ENCODE results near the gene ANKRD28. TPM values are rescaled to one million over a fixed set of nuclear protein-coding genes. Genes with fewer than 3 reads are reported as not detected.
"Not testable (repeated sequence)": the region's sequence is repeated elsewhere in the genome, so short reads cannot be mapped to it uniquely, and the experiment has no call there.

ANKRD28 gene
- total and polyA plus RNA-seq, 5 donors, result 3.8 to 14.3 (median 9.5) TPM

GRCh38 chr3:15750879-15751278, 46.9 kb downstream of the ANKRD28 start:
- intact Hi-C loops (cut with DNase I), result no loop called here
- H3K9me3 ChIP-seq (ENCODE audit: control insufficient read depth, low read length), result no peaks in the 10 kb centered on the region
- DNase-seq, result no peak
- ATAC-seq, result no peak
- 98% methylated on average over 2 of the region's 2 CpGs for WGBS
- H3K27ac ChIP-seq (ENCODE audit: low read length), result no peak overlapping the region
- no peak overlapping the region for H3K4me3 ChIP-seq (ENCODE audit: low read length)
- H3K27me3 ChIP-seq (ENCODE audit: control insufficient read depth, insufficient read depth), result no peaks in the 10 kb centered on the region
- H3K4me1 ChIP-seq (ENCODE audit: control insufficient read depth, insufficient read depth, low read length), result no peaks in the 10 kb centered on the region

- no peak for DNase-seq
- intact Hi-C loops (cut with DNase I), result no loop called here
- Histone ChIP-seq H3K27ac (ENCODE audit: low read length) (no peak overlapping the region), H3K4me1 (ENCODE audit: control insufficient read depth, insufficient read depth, low read length) (no peaks in the 10 kb centered on the region), H3K9me3 (ENCODE audit: control insufficient read depth, low read length) (no peaks in the 10 kb centered on the region), H3K4me3 (ENCODE audit: low read length) (no peak overlapping the region), H3K27me3 (ENCODE audit: control insufficient read depth, insufficient read depth) (no peaks in the 10 kb centered on the region)
- ATAC-seq, result no peak
- WGBS, result 97% methylated on average over 3 of the region's 3 CpGs
Measured at GRCh38 chr3:15750143-15750542, 47.6 kb downstream of the ANKRD28 start.

DNA sequence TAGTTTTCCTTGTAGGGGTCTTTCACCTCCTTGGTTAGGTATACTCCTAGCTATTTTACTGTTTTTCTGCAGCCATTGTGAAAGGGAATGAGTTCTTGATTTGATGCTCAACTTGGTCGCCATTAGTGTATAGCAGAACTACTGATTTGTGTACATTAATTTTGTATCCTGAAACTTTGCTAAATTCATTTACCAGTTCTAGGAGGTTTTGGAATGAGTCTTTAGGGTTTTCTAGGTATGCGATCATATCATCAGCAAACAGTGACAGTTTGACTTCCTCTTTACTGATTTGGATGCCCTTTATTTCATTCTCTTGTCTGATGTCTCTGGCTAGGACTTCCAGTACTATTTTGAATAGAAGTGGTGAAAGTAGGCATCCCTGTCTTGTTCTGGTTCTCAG, 51.9 kb downstream of the ANKRD28 start:
- H3K27me3 ChIP-seq (ENCODE audit: control insufficient read depth, insufficient read depth); intact Hi-C loops (cut with DNase I); H3K9me3 ChIP-seq (ENCODE audit: control insufficient read depth, low read length); H3K27ac ChIP-seq (ENCODE audit: low read length); H3K4me1 ChIP-seq (ENCODE audit: control insufficient read depth, insufficient read depth, low read length); ATAC-seq; DNase-seq; H3K4me3 ChIP-seq (ENCODE audit: low read length): not testable (repeated sequence)
- 96% methylated on average over 2 of the region's 2 CpGs for WGBS

- no peak for ATAC-seq
- intact Hi-C loops (cut with DNase I), result no loop called here
- H3K27ac ChIP-seq (ENCODE audit: low read length), result no peak overlapping the region
Measured at GRCh38 chr3:15744176-15744575, 53.6 kb downstream of the ANKRD28 start.

GRCh38 chr3:15743587-15744009, 54.2 kb downstream of the ANKRD28 start:
- Histone ChIP-seq H3K4me1 (ENCODE audit: control insufficient read depth, insufficient read depth, low read length) (no peaks in the 10 kb centered on the region), H3K4me3 (ENCODE audit: low read length) (no peak overlapping the region), H3K27me3 (ENCODE audit: control insufficient read depth, insufficient read depth) (no peaks in the 10 kb centered on the region), H3K27ac (ENCODE audit: low read length) (no peak overlapping the region), H3K9me3 (ENCODE audit: control insufficient read depth, low read length) (no peaks in the 10 kb centered on the region)
- DNase-seq (no peak), ATAC-seq (no peak)
- WGBS, result 90% methylated on average over 3 of the region's 3 CpGs
- intact Hi-C loops (cut with DNase I), result no loop called here

More at GRCh38 chr3:15744176-15744575, 53.6 kb downstream of the ANKRD28 start:
- DNase-seq, result no peak
- Histone ChIP-seq H3K27me3 (ENCODE audit: control insufficient read depth, insufficient read depth) (no peaks in the 10 kb centered on the region), H3K9me3 (ENCODE audit: control insufficient read depth, low read length) (no peaks in the 10 kb centered on the region), H3K4me3 (ENCODE audit: low read length) (no peak overlapping the region), H3K4me1 (ENCODE audit: control insufficient read depth, insufficient read depth, low read length) (no peaks in the 10 kb centered on the region)
- whole genome bisulfite sequencing, result 95% methylated on average over 6 of the region's 6 CpGs

DNA sequence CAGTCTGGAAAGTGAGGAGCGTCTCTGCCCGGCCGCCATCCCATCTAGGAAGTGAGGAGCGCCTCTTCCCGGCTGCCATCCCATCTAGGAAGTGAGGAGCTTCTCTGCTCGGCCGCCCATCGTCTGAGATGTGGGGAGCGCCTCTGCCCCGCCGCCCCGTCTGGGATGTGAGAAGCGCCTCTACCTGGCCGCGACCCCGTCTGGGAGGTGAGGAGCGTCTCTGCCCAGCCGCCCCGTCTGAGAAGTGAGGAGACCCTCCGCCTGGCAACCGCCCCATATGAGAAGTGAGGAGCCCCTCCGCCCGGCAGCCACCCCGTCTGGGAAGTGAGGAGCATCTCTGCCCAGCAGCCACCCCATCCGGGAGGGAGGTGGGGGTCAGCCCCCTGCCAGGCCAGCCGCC, 55.5 kb downstream of the ANKRD28 start:
- intact Hi-C loops (cut with DNase I); H3K9me3 ChIP-seq (ENCODE audit: control insufficient read depth, low read length); H3K4me1 ChIP-seq (ENCODE audit: control insufficient read depth, insufficient read depth, low read length); H3K27ac ChIP-seq (ENCODE audit: low read length); H3K27me3 ChIP-seq (ENCODE audit: control insufficient read depth, insufficient read depth); H3K4me3 ChIP-seq (ENCODE audit: low read length); ATAC-seq: not testable (repeated sequence)
- DNase-seq, result peak in 1 of 3 donors; percentile 19
- WGBS, result 95% methylated on average over 17 of the region's 26 CpGs

DNA sequence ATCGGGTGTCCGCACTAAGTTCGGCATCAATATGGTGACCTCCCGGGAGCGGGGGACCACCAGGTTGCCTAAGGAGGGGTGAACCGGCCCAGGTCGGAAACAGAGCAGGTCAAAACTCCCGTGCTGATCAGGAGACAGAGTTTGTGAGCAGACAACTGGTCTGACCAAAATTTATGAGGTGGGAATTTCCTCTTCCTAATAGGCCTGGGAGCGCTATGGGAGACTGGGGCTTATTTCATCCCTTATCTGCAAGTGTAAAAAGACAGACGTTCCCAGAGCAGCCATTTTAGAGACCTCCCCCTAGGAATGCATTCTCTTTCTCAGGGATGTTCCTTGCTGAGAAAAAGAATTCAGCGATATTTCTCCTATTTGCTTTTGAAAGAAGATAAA, 59.2 kb downstream of the ANKRD28 start:
- 96% methylated on average over 9 of the region's 11 CpGs for WGBS
- ATAC-seq; H3K9me3 ChIP-seq (ENCODE audit: control insufficient read depth, low read length); DNase-seq; intact Hi-C loops (cut with DNase I); H3K4me1 ChIP-seq (ENCODE audit: control insufficient read depth, insufficient read depth, low read length); H3K27me3 ChIP-seq (ENCODE audit: control insufficient read depth, insufficient read depth); H3K4me3 ChIP-seq (ENCODE audit: low read length); H3K27ac ChIP-seq (ENCODE audit: low read length): not testable (repeated sequence)

DNA sequence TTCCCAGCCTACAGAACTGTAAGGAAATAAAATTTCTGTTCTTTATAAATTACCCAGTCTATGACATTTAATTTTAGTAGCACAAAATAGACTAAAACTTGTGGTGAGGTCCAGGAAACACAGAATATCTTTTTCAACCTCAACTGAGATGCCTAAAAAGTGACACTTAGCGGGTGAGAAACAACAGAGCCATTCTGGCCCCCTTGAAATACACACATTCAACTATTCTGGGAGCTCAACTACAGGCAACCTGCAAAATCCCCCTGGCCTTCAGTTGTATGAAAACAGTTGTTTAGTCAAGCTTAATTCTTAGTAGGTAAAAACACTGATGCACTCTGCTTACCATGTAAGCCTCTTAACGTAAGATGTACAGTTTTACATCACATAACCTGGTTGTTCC, 66.8 kb downstream of the ANKRD28 start:
- Histone ChIP-seq H3K9me3 (ENCODE audit: control insufficient read depth, low read length) (no peaks in the 10 kb centered on the region), H3K27me3 (ENCODE audit: control insufficient read depth, insufficient read depth) (no peaks in the 10 kb centered on the region), H3K27ac (ENCODE audit: low read length) (no peak overlapping the region), H3K4me1 (ENCODE audit: control insufficient read depth, insufficient read depth, low read length) (no peaks in the 10 kb centered on the region), H3K4me3 (ENCODE audit: low read length) (no peak overlapping the region)
- intact Hi-C loops (cut with DNase I), result no loop called here
- no peak for ATAC-seq
- no peak for DNase-seq
- WGBS, result 97% methylated on average over 2 of the region's 2 CpGs

GRCh38 chr3:15728766-15729165, 69.0 kb downstream of the ANKRD28 start:
- Histone ChIP-seq H3K4me3 (ENCODE audit: low read length) (no peak overlapping the region), H3K27me3 (ENCODE audit: control insufficient read depth, insufficient read depth) (no peaks in the 10 kb centered on the region), H3K4me1 (ENCODE audit: control insufficient read depth, insufficient read depth, low read length) (no peaks in the 10 kb centered on the region), H3K27ac (ENCODE audit: low read length) (no peak overlapping the region), H3K9me3 (ENCODE audit: control insufficient read depth, low read length) (no peaks in the 10 kb centered on the region)
- ATAC-seq (no peak), DNase-seq (no peak)
- intact Hi-C loops (cut with DNase I), result no loop called here

GRCh38 chr3:15726881-15727280, 70.9 kb downstream of the ANKRD28 start:
- no peaks in the 10 kb centered on the region for H3K9me3 ChIP-seq (ENCODE audit: control insufficient read depth, low read length)
- DNase-seq (no peak), ATAC-seq (no peak)
- no peak overlapping the region for H3K4me3 ChIP-seq (ENCODE audit: low read length)
- H3K4me1 ChIP-seq (ENCODE audit: control insufficient read depth, insufficient read depth, low read length), result no peaks in the 10 kb centered on the region
- intact Hi-C loops (cut with DNase I), result no loop called here
- no peaks in the 10 kb centered on the region for H3K27me3 ChIP-seq (ENCODE audit: control insufficient read depth, insufficient read depth)
- no peak overlapping the region for H3K27ac ChIP-seq (ENCODE audit: low read length)
- WGBS, result 91% methylated on average over 2 of the region's 2 CpGs

GRCh38 chr3:15726043-15726442, 71.7 kb downstream of the ANKRD28 start:
- DNase-seq (no peak), ATAC-seq (no peak)
- no peak overlapping the region for H3K27ac ChIP-seq (ENCODE audit: low read length)
- intact Hi-C loops (cut with DNase I), result no loop called here
- no peaks in the 10 kb centered on the region for H3K9me3 ChIP-seq (ENCODE audit: control insufficient read depth, low read length)
- no peak overlapping the region for H3K4me3 ChIP-seq (ENCODE audit: low read length)
- H3K27me3 ChIP-seq (ENCODE audit: control insufficient read depth, insufficient read depth), result no peaks in the 10 kb centered on the region
- 58% methylated on average over 2 of the region's 2 CpGs for WGBS
- H3K4me1 ChIP-seq (ENCODE audit: control insufficient read depth, insufficient read depth, low read length), result no peaks in the 10 kb centered on the region

- H3K27ac ChIP-seq (ENCODE audit: low read length), result no peak overlapping the region
- H3K4me1 ChIP-seq (ENCODE audit: control insufficient read depth, insufficient read depth, low read length), result no peaks in the 10 kb centered on the region
- H3K9me3 ChIP-seq (ENCODE audit: control insufficient read depth, low read length), result no peaks in the 10 kb centered on the region
- no peak for DNase-seq
- H3K27me3 ChIP-seq (ENCODE audit: control insufficient read depth, insufficient read depth), result no peaks in the 10 kb centered on the region
- no peak overlapping the region for H3K4me3 ChIP-seq (ENCODE audit: low read length)
- WGBS, result 97% methylated on average over 1 of the region's 1 CpG
- ATAC-seq, result no peak
- intact Hi-C loops (cut with DNase I), result no loop called here
Measured at GRCh38 chr3:15724446-15724845, 73.3 kb downstream of the ANKRD28 start.

Measured in right cardiac atrium (tissue), 5 donors.